GM18505 (cell line): ENCODE measurements around the gene EMILIN3.

ENCODE experiments used
- ATAC-seq: cut with Tn5 transposase; IDR thresholded peaks from one replicate; pipeline ENCODE4 v1.9.1; 2021; ENCODE audit not compliant: unreplicated experiment
- POLR2A ChIP-seq: IDR thresholded peaks from 4 replicates; pipeline ENCODE4 v1.6.1; 2011; ENCODE audit warnings: borderline replicate concordance; ENCODE audit not compliant: insufficient read depth, insufficient read length; ENCODE audit errors: extremely low read depth

EMILIN3 gene

GRCh38 chr20:41364967-41365765 lies 1.5 kb downstream of the EMILIN3 start:
- no peak for TF ChIP-seq POLR2A
- ATAC-seq: no peak

DNA sequence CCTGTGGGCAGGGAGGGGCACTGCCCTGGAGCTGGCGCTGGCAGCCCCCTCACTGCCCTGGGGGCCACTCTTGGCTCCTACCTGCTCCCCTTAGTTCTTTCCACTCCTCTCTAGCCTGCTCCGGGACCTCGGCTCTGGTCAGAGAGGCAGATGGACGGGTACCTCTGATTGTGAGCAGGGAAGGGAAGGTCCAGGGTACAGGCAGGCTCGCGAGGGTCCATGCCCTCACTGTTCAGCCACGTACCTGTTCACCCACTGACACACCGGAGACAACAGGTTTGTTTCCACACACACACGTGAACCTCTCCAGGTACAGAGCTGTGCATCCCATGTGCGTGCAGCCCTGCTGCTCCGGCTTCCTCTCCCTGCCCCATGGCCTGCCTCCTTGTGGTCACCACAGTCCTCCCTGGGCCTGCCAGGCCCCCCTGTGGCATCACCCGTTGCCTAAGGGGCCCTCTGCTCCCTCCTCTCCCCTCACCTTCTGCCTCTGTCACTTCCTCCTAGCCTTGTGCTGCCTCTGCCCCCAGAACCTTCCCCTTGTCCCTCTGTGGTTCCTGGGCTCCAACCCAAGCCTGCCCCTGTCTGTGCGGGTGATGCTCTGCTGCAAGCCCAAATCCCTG lies 2.3 kb downstream of the EMILIN3 start:
- no peak for ATAC-seq

DNA sequence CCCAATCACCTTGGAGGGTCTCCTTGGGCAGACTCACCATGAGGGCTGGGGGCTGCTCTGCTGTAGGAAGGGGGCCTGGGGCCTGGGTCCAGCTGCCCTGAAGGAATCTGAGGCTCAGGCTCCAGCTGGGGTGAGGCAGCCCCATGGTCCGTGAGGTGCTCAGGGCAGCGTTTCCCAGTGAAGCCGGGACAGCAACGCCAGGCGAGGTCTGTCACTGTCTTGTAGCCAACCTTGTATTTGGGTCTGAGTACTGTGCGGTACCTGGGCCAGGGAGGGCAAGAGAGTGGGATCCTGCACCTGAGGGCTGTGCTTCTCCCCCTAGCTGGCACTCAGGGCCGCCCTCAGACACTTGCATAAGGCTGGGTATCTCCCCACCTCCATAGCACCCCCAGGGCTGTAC lies 3.0 kb downstream of the EMILIN3 start:
- ATAC-seq: no peak
- no peak for TF ChIP-seq POLR2A

More for the DNA sequence above, 2.3 kb downstream of the EMILIN3 start:
- no peak for TF ChIP-seq POLR2A

- TF ChIP-seq POLR2A: no peak
- no peak for ATAC-seq
These were observed 3.9 kb downstream of the EMILIN3 start for GRCh38 chr20:41362748-41363140.

DNA sequence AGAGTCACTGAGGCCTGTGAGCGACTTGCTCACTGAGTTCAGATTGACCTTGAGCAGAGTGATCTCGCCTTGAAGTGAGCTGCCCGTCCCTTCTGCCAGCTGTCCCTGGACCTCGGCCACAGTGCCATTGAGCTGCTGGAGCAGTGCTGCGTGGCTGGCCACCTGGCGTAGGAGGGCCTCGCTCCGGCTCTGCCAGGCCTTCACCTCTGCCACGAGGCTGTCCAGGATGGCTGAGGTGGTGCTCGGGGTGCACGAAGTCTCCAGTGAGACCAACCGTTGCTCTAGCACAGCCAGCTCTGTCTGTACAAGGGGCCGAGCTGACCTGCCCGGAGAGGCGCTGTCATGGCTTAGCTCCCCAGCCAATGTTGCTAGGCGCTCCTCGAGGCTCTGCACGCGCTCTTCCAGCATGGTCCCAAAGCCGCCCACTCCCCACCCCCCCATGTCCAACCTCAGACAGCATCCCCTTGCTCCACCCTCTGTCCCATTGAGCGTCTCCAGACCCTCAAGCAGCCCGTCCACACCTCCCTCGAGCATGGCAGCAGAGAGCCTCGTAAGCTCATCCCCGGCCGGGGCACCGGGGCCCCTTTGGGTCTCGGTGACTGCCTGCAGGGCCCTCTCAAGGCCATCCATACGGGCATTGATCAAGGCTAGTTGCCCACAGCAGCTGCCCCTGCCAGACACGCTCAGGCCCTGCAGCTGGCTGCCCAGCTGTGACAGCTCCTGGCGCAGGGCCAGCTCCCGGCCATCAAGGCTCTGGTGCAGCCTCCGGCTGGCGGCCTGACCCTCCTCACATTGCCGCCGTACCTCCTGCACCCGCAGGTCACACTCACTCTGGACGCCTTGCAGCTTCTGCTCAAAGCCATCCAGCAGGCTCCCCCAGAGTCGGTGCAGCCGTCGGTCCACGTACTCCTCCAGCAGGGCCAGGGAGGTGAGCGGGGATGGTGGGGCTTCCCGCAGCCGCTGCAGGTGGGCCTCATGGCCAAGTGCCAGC lies 4.6 kb downstream of the EMILIN3 start:
- ATAC-seq: no peak
- no peak for TF ChIP-seq POLR2A

DNA sequence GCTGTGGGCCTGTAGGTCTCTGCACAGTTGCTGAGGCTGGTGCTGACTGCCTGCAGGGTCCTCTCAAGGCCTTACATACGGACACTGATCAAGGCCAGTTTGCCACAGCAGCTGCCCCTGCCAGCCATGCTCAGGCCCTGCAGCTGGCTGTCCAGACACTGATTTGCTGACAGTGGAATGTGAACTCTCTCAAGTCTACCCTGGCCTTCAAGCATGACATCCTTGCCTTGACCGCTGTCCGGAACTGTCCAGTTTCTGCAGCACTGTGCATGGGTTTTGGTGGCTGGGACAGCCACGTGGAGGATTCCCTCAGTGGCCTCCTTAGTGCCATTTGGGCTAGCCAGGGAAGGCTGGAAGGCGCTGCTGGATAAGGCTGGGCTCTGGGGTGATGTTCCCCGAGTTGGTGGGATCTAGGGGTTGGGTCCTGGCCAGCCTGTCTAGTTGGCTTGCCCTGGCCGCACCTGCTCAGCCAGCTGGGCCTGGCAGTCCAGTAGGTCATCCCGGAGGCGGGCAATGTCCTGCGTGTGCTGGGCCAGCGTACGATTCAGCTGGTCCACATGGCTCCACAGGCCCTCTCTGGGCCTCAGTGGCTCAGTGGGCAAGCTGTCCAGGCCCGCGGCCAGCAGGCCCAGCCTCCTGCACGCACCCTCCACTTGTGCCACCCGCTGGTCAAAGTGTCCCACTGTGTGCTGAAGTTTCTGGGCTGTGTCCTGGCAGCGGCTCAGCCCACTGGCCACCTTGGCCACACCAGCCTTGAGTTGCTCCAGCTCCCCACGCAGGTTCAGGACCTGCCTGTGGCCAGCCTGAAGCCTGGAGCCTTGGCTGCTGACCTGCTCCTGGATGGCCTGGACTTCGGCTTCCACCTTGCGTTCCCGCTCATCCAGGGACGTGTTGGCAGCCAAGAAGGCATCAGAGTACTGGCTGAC lies 5.5 kb downstream of the EMILIN3 start:
- TF ChIP-seq POLR2A: no peak
- ATAC-seq: no peak

DNA sequence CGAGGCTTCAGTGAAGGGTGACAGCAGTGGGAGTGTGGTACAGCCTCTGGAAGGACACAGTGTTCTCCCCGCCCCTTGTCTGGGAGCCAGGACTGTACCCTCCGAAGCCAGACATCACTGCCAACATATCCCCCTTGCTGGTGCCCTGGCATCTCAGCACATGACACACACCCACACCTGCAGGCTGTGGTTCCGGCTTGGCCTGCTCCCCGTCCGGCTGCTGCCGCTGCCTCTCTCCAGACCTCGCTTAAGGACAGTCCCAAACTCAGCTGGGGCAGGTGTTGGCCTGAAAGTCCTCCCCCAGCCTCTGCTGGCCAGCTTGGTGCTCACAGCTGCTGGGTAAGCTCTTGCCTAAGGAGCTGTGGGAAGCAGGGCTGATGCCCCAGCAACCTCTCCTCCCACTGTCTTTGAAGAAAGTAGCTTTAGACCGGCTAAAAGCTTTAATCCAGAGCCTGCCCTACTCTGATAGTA lies 7.0 kb downstream of the EMILIN3 start:
- no peak for ATAC-seq
- TF ChIP-seq POLR2A: no peak

GRCh38 chr20:41358717-41359116 lies 7.9 kb downstream of the EMILIN3 start:
- no peak for ATAC-seq
- no peak for TF ChIP-seq POLR2A

GRCh38 chr20:41358230-41358629 lies 8.4 kb downstream of the EMILIN3 start:
- no peak for TF ChIP-seq POLR2A
- ATAC-seq: no peak

DNA sequence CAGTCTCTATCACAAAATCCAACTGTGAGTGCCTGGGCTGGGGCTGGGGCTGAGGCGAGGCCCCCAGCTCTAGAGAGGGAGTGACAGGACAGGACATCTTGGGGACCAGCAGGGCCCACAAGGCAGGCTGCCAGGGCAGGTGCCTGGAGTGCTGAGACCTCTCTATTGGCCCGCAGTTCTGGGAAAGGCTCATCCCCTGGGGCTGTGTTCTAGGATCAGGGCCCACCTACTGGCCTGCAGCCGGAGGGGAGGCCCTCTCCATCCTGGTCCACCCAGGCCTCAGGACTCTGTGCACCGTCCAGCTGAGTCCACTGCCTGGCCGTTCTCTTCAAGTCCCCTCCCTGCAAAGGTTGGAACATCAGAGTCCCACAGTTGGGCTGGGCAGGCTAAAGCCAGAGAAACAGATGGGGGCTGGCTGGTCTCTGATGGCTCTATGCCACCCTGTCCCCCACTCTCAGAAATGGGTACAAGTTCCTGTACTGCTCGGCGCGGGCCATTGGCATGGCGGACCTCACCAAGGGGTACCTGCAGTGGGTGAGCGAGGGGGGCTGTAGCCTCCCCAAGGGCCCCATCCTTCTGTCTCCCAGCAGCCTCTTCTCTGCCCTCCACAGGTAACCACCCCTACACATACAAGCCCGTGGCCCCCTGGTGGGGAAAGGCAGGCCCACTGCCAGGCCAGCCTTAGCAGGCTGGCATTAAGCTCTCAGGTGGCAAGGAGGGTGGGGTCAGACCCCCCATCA lies 9.0 kb downstream of the EMILIN3 start:
- TF ChIP-seq POLR2A: no peak
- no peak for ATAC-seq

DNA sequence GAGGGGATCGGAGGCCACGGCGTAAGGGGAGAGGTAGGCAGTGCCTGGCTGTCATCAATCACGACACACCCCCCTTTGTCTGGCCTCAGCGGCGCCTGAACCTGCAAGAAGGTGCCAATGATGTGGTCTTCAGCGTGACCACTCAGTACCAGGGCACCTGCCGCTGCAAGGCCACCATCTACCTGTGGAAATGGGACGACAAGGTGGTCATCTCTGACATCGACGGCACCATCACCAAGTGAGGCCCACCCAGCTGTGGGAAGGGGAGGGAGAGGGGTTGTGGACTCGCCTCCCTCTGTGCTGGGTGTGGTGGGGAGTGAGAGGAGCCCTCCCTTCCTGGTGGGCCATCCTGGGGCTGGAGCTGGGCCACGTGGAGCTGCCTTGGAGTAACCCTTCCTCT lies 9.7 kb downstream of the EMILIN3 start:
- no peak for TF ChIP-seq POLR2A
- ATAC-seq: no peak

DNA sequence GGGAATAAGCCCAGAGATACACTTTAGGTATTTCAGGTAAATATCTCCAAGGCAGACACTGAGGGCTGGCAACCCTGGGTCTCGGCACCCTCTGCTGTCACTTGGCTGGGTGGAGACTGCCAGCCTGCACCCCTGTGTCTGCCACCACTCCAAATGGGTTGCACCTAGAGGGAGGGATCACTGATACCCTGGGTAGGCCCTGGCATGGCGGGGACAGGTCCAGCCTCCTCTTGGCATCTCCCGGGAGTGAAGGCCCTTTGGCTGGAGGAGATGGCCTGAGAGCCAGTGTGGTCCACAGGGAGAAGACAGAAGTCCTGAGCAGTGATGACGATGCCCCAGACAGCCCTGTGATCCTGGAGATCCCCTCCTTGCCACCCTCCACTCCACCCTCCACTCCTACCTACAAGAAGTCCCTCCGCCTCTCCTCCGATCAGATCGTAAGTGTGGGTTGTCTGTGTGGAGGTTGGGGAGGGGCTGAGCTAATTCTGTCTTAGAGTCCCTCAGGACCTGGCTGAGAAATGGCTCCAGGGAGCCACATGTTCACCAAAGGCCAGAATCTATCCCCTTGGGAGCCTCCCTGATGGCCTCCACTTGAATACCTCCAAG lies 10.9 kb downstream of the EMILIN3 start:
- no peak for TF ChIP-seq POLR2A
- no peak for ATAC-seq

GRCh38 chr20:41355192-41355591 lies 11.4 kb downstream of the EMILIN3 start:
- TF ChIP-seq POLR2A: no peak
- ATAC-seq: no peak
